Activated CD8-positive, alpha-beta memory T cell treated with anti-CD3 and anti-CD28 coated beads for 36 hours (primary cell): Measurements from ENCODE around the gene CLCA2. TPM values are rescaled to one million over a fixed set of nuclear protein-coding genes. Genes with fewer than 3 reads are reported as not detected.
"Not testable (repeated sequence)": the region's sequence is repeated elsewhere in the genome, so short reads cannot be mapped to it uniquely, and the experiment has no call there.

Experiments
- CTCF ChIA-PET: fragments of 350-600 bp; sonication (Branson Sonifier 250); formaldehyde crosslinking; loops from one replicate; lab custom pipeline; 2021; ENCODE audit warnings: antibody characterized with exemption; lab: Charles Lee
- POLR2A ChIA-PET: fragments of 350-600 bp; sonication (Branson Sonifier 250); formaldehyde crosslinking; loops from one replicate; lab custom pipeline; 2021; ENCODE audit warnings: antibody characterized with exemption; lab: Charles Lee
- total RNA-seq, 2 experiments: library from RNA; stranded (reverse); gene quantifications; one replicate each; pipeline ENCODE4 v1.2.3, GENCODE V29; 2021

Gene CLCA2
- total RNA-seq, 2 experiments from 2014 or later, result not detected

GRCh38 chr1:86500714-86501113 lies 76.7 kb downstream of the CLCA2 start:
- ChIA-PET POLR2A (no interaction called here), CTCF (interaction anchor here (0.7 to 2.7 kb wide), 5 partner anchors 12 to 204 kb away, joined by 3 to 18 read pairs (median 4); partner anchors contain the start of genes ODF2L and SH3GLB1)

- POLR2A ChIA-PET, result not testable (repeated sequence)
- CTCF ChIA-PET, result interaction anchor here (0.8 to 2.7 kb wide), 11 partner anchors 12 to 202 kb away, joined by 3 to 14 read pairs (median 4); partner anchors contain the start of genes ODF2L and SH3GLB1
These were observed 78.2 kb downstream of the CLCA2 start for GRCh38 chr1:86502125-86502646.

GRCh38 chr1:86502721-86503405 lies 78.9 kb downstream of the CLCA2 start:
- POLR2A ChIA-PET, result no interaction called here
- CTCF ChIA-PET, result interaction anchor here (0.9 to 2.7 kb wide), 8 partner anchors 13 to 201 kb away, joined by 3 to 14 read pairs (median 4); partner anchors contain the start of genes ODF2L and SH3GLB1

GRCh38 chr1:86503406-86504136 lies 79.6 kb downstream of the CLCA2 start:
- CTCF ChIA-PET, result no interaction called here

GRCh38 chr1:86504137-86504479 lies 80.1 kb downstream of the CLCA2 start:
- ChIA-PET CTCF (interaction anchor here (0.6 to 0.9 kb wide), 2 partner anchors 9 to 119 kb away, joined by 3 read pairs; no protein-coding TSS in a partner anchor), POLR2A (no interaction called here)

More at GRCh38 chr1:86503406-86504136, 79.6 kb downstream of the CLCA2 start:
- POLR2A ChIA-PET, result no interaction called here

GRCh38 chr1:86504895-86505563 lies 81.1 kb downstream of the CLCA2 start:
- POLR2A ChIA-PET, result no interaction called here

GRCh38 chr1:86505564-86505902 lies 81.6 kb downstream of the CLCA2 start:
- ChIA-PET CTCF (no interaction called here), POLR2A (no interaction called here)

More at GRCh38 chr1:86504895-86505563, 81.1 kb downstream of the CLCA2 start:
- CTCF ChIA-PET, result interaction anchor here (0.6 to 0.9 kb wide), 2 partner anchors 10 to 120 kb away, joined by 3 read pairs; no protein-coding TSS in a partner anchor

Other genes starting within 250 kb of the CLCA2 start
- gene ODF2L, start 27.8 kb upstream of the CLCA2 start, total RNA-seq, result 10 to 100 TPM; 24.0 to 25.6 TPM
- gene CLCA1, start 44.8 kb downstream of the CLCA2 start, total RNA-seq, result not detected
- gene CLCA4, start 122.9 kb downstream of the CLCA2 start, total RNA-seq, result not detected